H9 (cell line): ENCODE data around the gene RBM23. TPM values are rescaled to one million over a fixed set of nuclear protein-coding genes. Genes with fewer than 3 reads are reported as not detected.

ENCODE experiments used
- DNase-seq: peaks from one replicate; pipeline ENCODE4 v3.0.0-alpha.2; 2017
- H2AFZ ChIP-seq: one replicate; pipeline ENCODE4 v1.6.1; 2013; ENCODE audit warnings: mild to moderate bottlenecking, low read length, control low read depth, moderate library complexity
- H2AK5ac ChIP-seq: 2 replicates; pipeline ENCODE4 v1.6.1; 2013; ENCODE audit warnings: low read length, control low read depth, mixed read lengths; ENCODE audit not compliant: insufficient read length
- H2BK120ac ChIP-seq: one replicate; pipeline ENCODE4 v1.6.1; 2013; ENCODE audit warnings: low read depth, mild to moderate bottlenecking, low read length, control low read depth, inconsistent platforms; ENCODE audit not compliant: poor library complexity, severe bottlenecking
- H2BK12ac ChIP-seq: 2 replicates; pipeline ENCODE4 v1.6.1; 2013; ENCODE audit warnings: low read length, control low read depth, mixed read lengths, low read depth; ENCODE audit not compliant: insufficient read length
- H2BK15ac ChIP-seq: 2 replicates; pipeline ENCODE4 v1.6.1; 2013; ENCODE audit warnings: low read depth, low read length, control low read depth
- H2BK20ac ChIP-seq: one replicate; pipeline ENCODE4 v1.6.1; 2013; ENCODE audit warnings: low read depth, mild to moderate bottlenecking, low read length, control low read depth, inconsistent platforms; ENCODE audit not compliant: poor library complexity, severe bottlenecking
- H2BK5ac ChIP-seq: 2 replicates; pipeline ENCODE4 v1.6.1; 2013; ENCODE audit warnings: low read length, control low read depth, mixed read lengths; ENCODE audit not compliant: insufficient read length
- H3K14ac ChIP-seq: 2 replicates; pipeline ENCODE4 v1.6.1; 2013; ENCODE audit warnings: low read length, control low read depth; ENCODE audit not compliant: insufficient read depth
- H3K18ac ChIP-seq: 2 replicates; pipeline ENCODE4 v1.6.1; 2013; ENCODE audit warnings: low read depth, mild to moderate bottlenecking, mixed read lengths, low read length, control low read depth; ENCODE audit not compliant: insufficient read length
- H3K23ac ChIP-seq: 2 replicates; pipeline ENCODE4 v1.6.1; 2013; ENCODE audit warnings: low read length, control low read depth, mixed read lengths, low read depth; ENCODE audit not compliant: insufficient read length
- H3K23me2 ChIP-seq: 2 replicates; pipeline ENCODE4 v1.6.1; 2013; ENCODE audit warnings: low read depth, mild to moderate bottlenecking, mixed read lengths, low read length, control low read depth; ENCODE audit not compliant: insufficient read length, poor library complexity, severe bottlenecking
- H3K27ac ChIP-seq: 2 replicates; pipeline ENCODE4 v1.5.1; 2013; ENCODE audit warnings: low read length, control low read depth, mixed read lengths, low read depth; ENCODE audit not compliant: insufficient read length
- H3K27me3 ChIP-seq: 2 replicates; pipeline ENCODE4 v1.6.1; 2013; ENCODE audit warnings: low read length, control low read depth, inconsistent platforms; ENCODE audit not compliant: insufficient read depth
- H3K4ac ChIP-seq: 2 replicates; pipeline ENCODE4 v1.6.1; 2013; ENCODE audit warnings: low read depth, mild to moderate bottlenecking, control low read depth, inconsistent platforms, low read length, moderate library complexity
- H3K4me1 ChIP-seq: 2 replicates; pipeline ENCODE4 v1.6.1; 2013; ENCODE audit warnings: low read length, control low read depth, inconsistent platforms; ENCODE audit not compliant: insufficient read depth
- H3K4me2 ChIP-seq: 2 replicates; pipeline ENCODE4 v1.6.1; 2013; ENCODE audit warnings: low read length, control low read depth, mixed read lengths; ENCODE audit not compliant: insufficient read length, insufficient read depth
- H3K56ac ChIP-seq: 2 replicates; pipeline ENCODE4 v1.6.1; 2013; ENCODE audit warnings: low read depth, mild to moderate bottlenecking, mixed read lengths, low read length, control low read depth; ENCODE audit not compliant: insufficient read length
- H3K79me1 ChIP-seq: 2 replicates; pipeline ENCODE4 v1.6.1; 2013; ENCODE audit warnings: low read depth, mild to moderate bottlenecking, moderate library complexity, low read length, control low read depth, inconsistent platforms; ENCODE audit not compliant: insufficient read depth, poor library complexity, severe bottlenecking
- H3K79me2 ChIP-seq: 2 replicates; pipeline ENCODE4 v1.6.1; 2013; ENCODE audit warnings: low read length, control low read depth, inconsistent platforms; ENCODE audit not compliant: insufficient read depth
- H3K9ac ChIP-seq: 2 replicates; pipeline ENCODE4 v1.6.1; 2013; ENCODE audit warnings: low read length, control low read depth, mixed read lengths; ENCODE audit not compliant: insufficient read length; ENCODE audit errors: extremely low read depth
- H3K9me3 ChIP-seq: one replicate; pipeline ENCODE4 v1.6.1; 2013; ENCODE audit warnings: low read depth, low read length, inconsistent platforms; ENCODE audit not compliant: control insufficient read depth
- H3T11ph ChIP-seq: one replicate; pipeline ENCODE4 v1.6.1; 2013; ENCODE audit warnings: mild to moderate bottlenecking, low read length, control low read depth, inconsistent platforms
- H4K20me1 ChIP-seq: one replicate; pipeline ENCODE4 v1.6.1; 2013; ENCODE audit not compliant: control insufficient read depth, insufficient read length, insufficient read depth
- H4K5ac ChIP-seq: 2 replicates; pipeline ENCODE4 v1.6.1; 2013; ENCODE audit warnings: low read depth, mild to moderate bottlenecking, mixed read lengths, low read length, control low read depth; ENCODE audit not compliant: insufficient read length
- H4K8ac ChIP-seq: replicated peaks from 2 replicates; pipeline ENCODE4 v1.6.1; 2013; ENCODE audit warnings: low read length, control low read depth, mixed read lengths, low read depth; ENCODE audit not compliant: insufficient read length
- H4K91ac ChIP-seq: 2 replicates; pipeline ENCODE4 v1.6.1; 2013; ENCODE audit warnings: low read depth, mild to moderate bottlenecking, moderate library complexity, mixed read lengths, low read length, control low read depth; ENCODE audit not compliant: insufficient read length
- H3K27ac Mint-ChIP-seq, 3 experiments: 2 replicates in 2 of 3; 3 replicates in 1 of 3; pipeline ENCODE4 v1.8.0; 2020 to 2021; ENCODE audit warnings: mixed read lengths in 3 of 3, mild to moderate bottlenecking in 1 of 3, moderate library complexity in 1 of 3
- H3K27me3 Mint-ChIP-seq: 2 replicates; pipeline ENCODE4 v1.8.0; 2021; ENCODE audit warnings: low read depth, mild to moderate bottlenecking, moderate library complexity, mixed read lengths
- H3K36me3 Mint-ChIP-seq, 3 experiments: 2 replicates in 2 of 3; 3 replicates in 1 of 3; pipeline ENCODE4 v1.8.0; 2020 to 2021; ENCODE audit warnings: low read depth in 3 of 3, mixed read lengths in 3 of 3; ENCODE audit not compliant: insufficient read depth in 1 of 3
- H3K4me1 Mint-ChIP-seq, 2 experiments: 2 replicates each; pipeline ENCODE4 v1.8.0; 2020; ENCODE audit warnings: mixed read lengths in 2 of 2
- H3K4me3 Mint-ChIP-seq, 2 experiments: 2 replicates in 1 of 2; 3 replicates in 1 of 2; pipeline ENCODE4 v1.8.0; 2020 to 2021; ENCODE audit warnings: mild to moderate bottlenecking in 2 of 2, mixed read lengths in 2 of 2, moderate library complexity in 1 of 2
- H3K9me3 Mint-ChIP-seq, 2 experiments: 2 replicates in 1 of 2; 3 replicates in 1 of 2; pipeline ENCODE4 v1.8.0; 2020; ENCODE audit warnings: mild to moderate bottlenecking in 2 of 2, mixed read lengths in 2 of 2, moderate library complexity in 1 of 2
- CTCF ChIP-seq: fragments of 200-600 bp; sonication (generic); conservative IDR thresholded peaks from 3 replicates; pipeline ENCODE4 v1.8.0; 2021; ENCODE audit warnings: antibody characterized with exemption, mild to moderate bottlenecking
- WGBS: extraction: QIAGEN DNeasy Blood & Tissue Kit; methylation state at CpG from one replicate; pipeline ENCODE4 v1.1.7; 2013; ENCODE audit warnings: missing lambda C conversion rate, low lambda C conversion rate, mixed read lengths; ENCODE audit not compliant: insufficient read length; ENCODE audit errors: extremely low coverage; 5-methylcytosine and 5-hydroxymethylcytosine counted together
- total RNA-seq: library from RNA; stranded (reverse); gene quantifications from 2 replicates; pipeline ENCODE4 v1.2.1, GENCODE V29; 2021

Gene RBM23
- total RNA-seq, 1 experiment from 2014 or later, result 79.0 TPM

GRCh38 chr14:22896760-22897159, 22.2 kb downstream of the RBM23 start:
- Histone ChIP-seq H2AK5ac (no peak overlapping the region), H4K20me1 (no peaks in the 10 kb centered on the region), H2BK120ac (no peak overlapping the region), H3K27me3 (peaks cover 9% of the 10 kb centered on the region; the same call in 1 of the 2 replicates), H3K56ac (no peak overlapping the region), H4K91ac (no peak overlapping the region), H3K27ac (no peak overlapping the region), H3K79me2 (no peaks in the 10 kb centered on the region), H3K9me3 (no peaks in the 10 kb centered on the region), H2BK12ac (no peak overlapping the region), H3K23me2 (no peaks in the 10 kb centered on the region), H3K9ac (no peak overlapping the region), H3K4ac (no peak overlapping the region), H3T11ph (no peak overlapping the region), H2BK20ac (no peak overlapping the region), H3K23ac (no peak overlapping the region), H3K14ac (no peak overlapping the region), H4K8ac (no peak overlapping the region), H3K4me2 (no peak overlapping the region), H2BK5ac (no peak overlapping the region), H2AFZ (no peak overlapping the region), H4K5ac (no peak overlapping the region), H2BK15ac (no peak overlapping the region), H3K79me1 (no peaks in the 10 kb centered on the region), H3K18ac (no peak overlapping the region), H3K4me1 (no peaks in the 10 kb centered on the region)
- Mint-ChIP-seq H3K4me3 (no peak overlapping the region), H3K4me1 (peaks cover 18 to 27% of the 10 kb centered on the region in 2 experiments), H3K27ac (no peak overlapping the region), H3K36me3 (peaks cover 10 to 16% (median 11%) of the 10 kb centered on the region in 3 experiments; a peak in 6 of 7 replicates), H3K9me3 (no peaks in the 10 kb centered on the region), H3K27me3 (peaks cover 46% of the 10 kb centered on the region)
- WGBS, result no CpG with 5 or more reads among the region's 3 CpGs
- no peak for DNase-seq
- TF ChIP-seq CTCF, result no peak
